ENCODE measurements around the gene RNF130. TPM values are rescaled to one million over a fixed set of nuclear protein-coding genes. Genes with fewer than 3 reads are reported as not detected.
A peak's percentile ranks its signal among the peaks of the same experiment; 100 is the strongest.

RNF130 gene, protein sequence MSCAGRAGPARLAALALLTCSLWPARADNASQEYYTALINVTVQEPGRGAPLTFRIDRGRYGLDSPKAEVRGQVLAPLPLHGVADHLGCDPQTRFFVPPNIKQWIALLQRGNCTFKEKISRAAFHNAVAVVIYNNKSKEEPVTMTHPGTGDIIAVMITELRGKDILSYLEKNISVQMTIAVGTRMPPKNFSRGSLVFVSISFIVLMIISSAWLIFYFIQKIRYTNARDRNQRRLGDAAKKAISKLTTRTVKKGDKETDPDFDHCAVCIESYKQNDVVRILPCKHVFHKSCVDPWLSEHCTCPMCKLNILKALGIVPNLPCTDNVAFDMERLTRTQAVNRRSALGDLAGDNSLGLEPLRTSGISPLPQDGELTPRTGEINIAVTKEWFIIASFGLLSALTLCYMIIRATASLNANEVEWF
- 10 to 100 TPM; 56.5 to 65.0 TPM for total RNA-seq
- polyA plus RNA-seq (ENCODE audit: insufficient read depth, low read depth, low replicate concordance), result 44.3 TPM
- long read RNA-seq, donor 1, transcript RNF130-205 (9 exons, 2,263 nt), result major isoform, 45 of 57 reads
- long read RNA-seq, donor 1, partial matches to known transcripts, result 6 of 57 reads
- long read RNA-seq, donor 1, other reads (novel, unspliced or antisense), result 0 of 57 reads
- long read RNA-seq, donor 2, transcript RNF130-205 (9 exons, 2,263 nt), result major isoform, 25 of 30 reads
- long read RNA-seq, donor 2, partial matches to known transcripts, result 0 of 30 reads
- long read RNA-seq, donor 2, other reads (novel, unspliced or antisense), result 0 of 30 reads

DNA sequence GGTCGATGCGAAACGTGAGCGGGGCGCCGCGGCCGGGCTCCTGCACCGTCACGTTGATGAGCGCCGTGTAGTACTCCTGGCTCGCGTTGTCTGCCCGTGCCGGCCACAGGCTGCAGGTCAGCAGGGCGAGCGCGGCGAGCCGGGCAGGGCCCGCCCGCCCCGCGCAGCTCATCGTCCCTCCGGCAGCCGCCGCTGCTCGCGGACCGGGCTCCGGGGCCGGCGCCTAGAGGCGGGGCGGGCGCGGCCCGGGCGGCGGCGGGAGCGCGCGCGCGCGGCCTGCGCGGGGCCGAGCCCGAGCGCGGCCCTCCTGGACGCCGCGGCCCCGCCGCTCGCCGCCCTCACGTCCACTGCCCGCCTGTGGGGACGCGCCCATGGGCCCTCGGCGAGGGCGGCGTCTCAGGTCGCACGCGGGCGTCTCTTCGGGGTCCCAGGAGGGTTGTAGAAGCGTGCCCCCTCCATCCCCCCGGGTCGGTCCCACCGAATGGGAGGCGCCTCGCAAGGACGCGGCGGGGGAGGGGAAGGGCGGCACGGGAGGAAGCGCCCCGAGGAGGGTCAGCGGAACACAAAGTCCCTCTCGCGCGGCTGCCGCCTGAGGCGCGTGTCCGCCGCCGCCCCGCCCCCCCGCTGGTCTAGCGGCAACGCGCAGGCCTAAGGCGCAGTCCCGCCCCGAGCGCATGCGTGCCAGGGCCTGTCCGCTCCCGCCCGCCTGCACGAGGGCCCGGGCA is at the start of gene RNF130:
RNF130 (minus strand) TSS at position 229 of the 725 bp plus-strand sequence; CDS start at position 172, 57 bp downstream.
- H3K9me3 ChIP-seq, result no peaks in the 10 kb centered on the region
- H3K4me3 ChIP-seq, result peak within 1 kb of the TSS; percentile 86 to 89
- H3K36me3 ChIP-seq (ENCODE audit: low read depth, missing control alignments), result no peaks in the 10 kb centered on the region
- H3K4me1 ChIP-seq, result peaks cover 3% of the 10 kb centered on the region
- TF ChIP-seq, protein P1, sequence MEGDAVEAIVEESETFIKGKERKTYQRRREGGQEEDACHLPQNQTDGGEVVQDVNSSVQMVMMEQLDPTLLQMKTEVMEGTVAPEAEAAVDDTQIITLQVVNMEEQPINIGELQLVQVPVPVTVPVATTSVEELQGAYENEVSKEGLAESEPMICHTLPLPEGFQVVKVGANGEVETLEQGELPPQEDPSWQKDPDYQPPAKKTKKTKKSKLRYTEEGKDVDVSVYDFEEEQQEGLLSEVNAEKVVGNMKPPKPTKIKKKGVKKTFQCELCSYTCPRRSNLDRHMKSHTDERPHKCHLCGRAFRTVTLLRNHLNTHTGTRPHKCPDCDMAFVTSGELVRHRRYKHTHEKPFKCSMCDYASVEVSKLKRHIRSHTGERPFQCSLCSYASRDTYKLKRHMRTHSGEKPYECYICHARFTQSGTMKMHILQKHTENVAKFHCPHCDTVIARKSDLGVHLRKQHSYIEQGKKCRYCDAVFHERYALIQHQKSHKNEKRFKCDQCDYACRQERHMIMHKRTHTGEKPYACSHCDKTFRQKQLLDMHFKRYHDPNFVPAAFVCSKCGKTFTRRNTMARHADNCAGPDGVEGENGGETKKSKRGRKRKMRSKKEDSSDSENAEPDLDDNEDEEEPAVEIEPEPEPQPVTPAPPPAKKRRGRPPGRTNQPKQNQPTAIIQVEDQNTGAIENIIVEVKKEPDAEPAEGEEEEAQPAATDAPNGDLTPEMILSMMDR (IDR thresholded peaks at IDR 0.05), result no peak
- TF ChIP-seq POLR2A (IDR thresholded peaks at IDR 0.05), result no peak
- peak; percentile 93 for DNase-seq
- WGBS, 2 donors, result 0 to 1% methylated on average over 14 to 73 of the region's 113 CpGs
- no peaks in the 10 kb centered on the region for H3K27me3 ChIP-seq
- intact Hi-C loops (cut with DNase I; ENCODE audit: low total_unique reads), result no loop called here
- peak within 1 kb of the TSS; percentile 97 for H3K27ac ChIP-seq

DNA sequence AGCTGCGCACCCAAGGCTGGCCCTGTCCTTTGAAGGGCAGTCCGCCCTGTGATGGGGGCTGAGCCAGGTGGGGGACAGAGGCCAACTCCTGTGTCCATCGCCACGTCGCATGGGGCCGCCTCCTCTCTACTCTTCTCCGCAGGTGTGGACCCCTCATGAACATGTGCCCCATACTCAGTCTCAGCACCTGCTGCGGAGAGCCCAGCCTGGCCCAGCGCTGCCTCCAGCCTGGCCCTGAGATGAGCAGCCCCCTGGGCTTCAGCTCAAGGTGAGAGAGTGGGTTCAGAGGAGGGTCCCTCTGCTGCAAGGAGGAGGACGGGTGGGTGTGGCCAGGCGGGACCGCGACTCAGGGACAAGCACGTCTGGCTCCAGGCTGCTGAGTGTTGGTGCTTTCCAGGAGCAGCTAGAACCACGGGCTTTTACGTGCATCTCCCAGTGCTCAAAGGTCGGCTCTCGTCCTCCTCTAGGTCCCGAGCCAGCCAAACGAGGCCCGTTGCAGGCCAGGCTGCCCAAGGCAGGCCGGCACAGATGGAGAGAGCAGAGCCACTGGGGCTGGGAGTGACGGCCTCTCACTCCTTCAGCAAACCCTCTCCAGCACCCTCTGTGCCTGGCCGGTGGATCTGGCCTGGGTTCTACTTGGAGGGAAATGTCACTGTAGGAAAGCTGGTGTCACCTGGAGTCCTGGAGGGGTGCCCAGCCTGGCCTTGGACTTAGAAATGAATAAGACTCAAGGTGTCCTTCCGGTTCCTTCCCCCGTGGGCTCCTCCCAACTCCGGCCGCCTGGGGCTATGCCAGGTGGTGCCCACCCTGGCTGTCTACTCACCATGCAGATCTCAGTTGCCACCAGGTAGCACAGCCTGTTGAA is 48.9 kb upstream of the RNF130 start:
- intact Hi-C loops (cut with DNase I; ENCODE audit: low total_unique reads), result no loop called here
- Histone ChIP-seq H3K9me3 (no peaks in the 10 kb centered on the region), H3K27me3 (no peaks in the 10 kb centered on the region), H3K4me1 (no peaks in the 10 kb centered on the region), H3K4me3 (no peak overlapping the region), H3K36me3 (ENCODE audit: low read depth, missing control alignments) (no peaks in the 10 kb centered on the region), H3K27ac (no peak overlapping the region)
- 79 to 81% methylated on average over 12 to 28 of the region's 28 CpGs for WGBS, 2 donors
- no peak for DNase-seq
- TF ChIP-seq, protein P1 (IDR thresholded peaks at IDR 0.05), result no peak
- TF ChIP-seq POLR2A (IDR thresholded peaks at IDR 0.05), result no peak

DNA sequence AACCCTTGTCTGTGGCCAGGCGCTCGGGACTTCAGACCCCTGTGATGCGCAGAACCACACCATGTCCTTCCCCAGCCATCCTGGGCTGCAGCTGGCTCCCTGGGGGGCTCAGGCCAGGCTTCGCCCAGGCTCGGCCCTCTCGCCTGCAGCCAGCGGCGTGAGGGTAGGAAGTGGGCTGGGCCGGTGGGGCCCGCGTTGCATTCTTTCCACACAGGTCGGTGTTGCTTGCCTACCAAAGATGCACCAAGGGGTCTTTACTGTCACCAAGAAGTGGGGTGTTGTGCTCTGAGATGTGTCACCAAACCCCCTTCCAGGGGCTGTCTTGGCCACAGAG is 48.3 kb upstream of the RNF130 start:
- TF ChIP-seq, protein P1 (IDR thresholded peaks at IDR 0.05), result no peak
- no peak for TF ChIP-seq POLR2A (IDR thresholded peaks at IDR 0.05)
- no peak for DNase-seq
- no peaks in the 10 kb centered on the region for H3K27me3 ChIP-seq
- no peaks in the 10 kb centered on the region for H3K36me3 ChIP-seq (ENCODE audit: low read depth, missing control alignments)
- no peaks in the 10 kb centered on the region for H3K4me1 ChIP-seq
- H3K9me3 ChIP-seq, result no peaks in the 10 kb centered on the region
- WGBS, 2 donors, result 91% methylated on average over 10 to 12 of the region's 12 CpGs
- H3K4me3 ChIP-seq, result no peak overlapping the region
- no peak overlapping the region for H3K27ac ChIP-seq
- intact Hi-C loops (cut with DNase I; ENCODE audit: low total_unique reads), result no loop called here

DNA sequence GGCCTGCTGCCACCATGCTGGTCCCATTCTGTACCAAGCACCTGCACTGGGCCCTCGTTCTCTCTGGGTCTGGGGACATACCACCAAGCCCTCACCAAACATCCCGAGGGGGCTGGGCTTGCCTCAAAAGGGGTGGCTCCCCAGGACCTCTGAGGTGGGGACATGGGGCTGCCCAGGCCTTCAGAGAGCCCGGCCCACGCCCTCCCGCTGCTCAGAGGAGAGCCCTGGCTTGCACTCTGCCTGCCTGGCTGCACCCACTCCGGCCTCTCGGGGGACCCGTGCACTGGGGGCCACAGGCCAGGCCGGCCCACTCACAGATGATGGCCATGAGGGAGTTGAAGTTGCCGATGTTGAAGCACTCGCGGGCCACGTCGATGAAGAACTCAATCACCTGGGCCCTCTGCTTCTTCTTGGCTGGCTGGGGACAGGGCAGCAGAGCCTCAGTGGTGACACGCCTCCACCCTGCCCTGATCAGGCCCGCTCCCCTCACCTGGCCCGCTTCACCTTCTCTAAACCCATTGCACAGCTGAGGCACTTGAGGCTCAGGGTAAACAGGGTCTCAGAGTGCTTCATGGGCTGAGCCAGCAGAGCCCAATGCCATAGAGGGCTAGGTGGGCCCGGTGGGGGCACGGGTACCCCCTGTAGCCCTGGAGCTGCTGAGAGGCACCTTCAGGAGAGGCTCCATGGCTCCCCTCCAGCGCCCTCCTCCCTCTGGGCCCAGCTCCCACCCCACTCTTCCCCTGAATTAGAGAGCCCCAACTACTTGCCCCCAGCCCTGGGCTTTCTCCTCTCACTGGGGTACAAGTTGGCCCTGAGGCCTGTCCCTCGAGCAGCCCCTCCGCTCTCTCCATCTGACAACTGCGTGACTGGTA is 47.7 kb upstream of the RNF130 start:
- H3K27me3 ChIP-seq, result no peaks in the 10 kb centered on the region
- no peak for TF ChIP-seq POLR2A (IDR thresholded peaks at IDR 0.05)
- TF ChIP-seq, protein P1 (IDR thresholded peaks at IDR 0.05), result no peak
- intact Hi-C loops (cut with DNase I; ENCODE audit: low total_unique reads), result no loop called here
- no peaks in the 10 kb centered on the region for H3K36me3 ChIP-seq (ENCODE audit: low read depth, missing control alignments)
- DNase-seq, result no peak
- no peaks in the 10 kb centered on the region for H3K4me1 ChIP-seq
- WGBS, 2 donors, result 91 to 96% methylated on average over 9 to 22 of the region's 23 CpGs
- no peaks in the 10 kb centered on the region for H3K9me3 ChIP-seq
- no peak overlapping the region for H3K4me3 ChIP-seq
- no peak overlapping the region for H3K27ac ChIP-seq
